Neutrophil (primary cell): ENCODE results near the gene LSM11.

ENCODE experiments used
- H3K27ac ChIP-seq: fragments of 200-600 bp; sonication (generic); 2 replicates; pipeline ENCODE4 v1.5.1; 2016; ENCODE audit warnings: mild to moderate bottlenecking, moderate library complexity
- H3K27me3 ChIP-seq: fragments of 200-600 bp; sonication (generic); 2 replicates; pipeline ENCODE4 v1.6.0; 2016; ENCODE audit warnings: mild to moderate bottlenecking
- H3K36me3 ChIP-seq: fragments of 200-600 bp; sonication (generic); 2 replicates; pipeline ENCODE4 v1.5.1; 2017
- H3K4me1 ChIP-seq, 2 experiments: fragments of 200-600 bp in 1 of 2; sonication (generic) in 1 of 2; 1 replicate in 1 of 2; 2 replicates in 1 of 2; pipeline versions ENCODE4 v1.5.1 to v1.6.1; 2013 to 2016; ENCODE audit warnings: low read depth in 1 of 2, low read length in 1 of 2, mild to moderate bottlenecking in 1 of 2, moderate library complexity in 1 of 2; ENCODE audit not compliant: control insufficient read depth in 1 of 2, insufficient read depth in 1 of 2
- H3K4me3 ChIP-seq, 2 experiments: fragments of 200-600 bp in 1 of 2; sonication (generic) in 1 of 2; 1 replicate in 1 of 2; 2 replicates in 1 of 2; pipeline ENCODE4 v1.5.1; 2013 to 2016; ENCODE audit warnings: low read depth in 1 of 2, low read length in 1 of 2, mild to moderate bottlenecking in 1 of 2, moderate library complexity in 1 of 2
- H3K9me3 ChIP-seq: fragments of 200-600 bp; sonication (generic); 2 replicates; pipeline ENCODE4 v1.5.1; 2016
- CTCF ChIP-seq: fragments of 200-600 bp; sonication (generic); IDR thresholded peaks from 2 replicates; pipeline ENCODE4 v1.5.1; 2016; ENCODE audit warnings: antibody characterized with exemption

Gene LSM11

GRCh38 chr5:157731272-157732129 is 12.0 kb upstream of the LSM11 start, which contains the start of gene THG1L:
Gene THG1L, plus strand, starts transcription at chr5:157731420. Its CDS starts 21 bp downstream, at chr5:157731441.
- TF ChIP-seq CTCF = no peak
- H3K4me3 ChIP-seq = peak within 1 kb of the TSS; percentile 63 to 80
- no peaks in the 10 kb centered on the region for H3K9me3 ChIP-seq
- no peaks in the 10 kb centered on the region for H3K36me3 ChIP-seq
- H3K4me1 ChIP-seq = peaks cover 7 to 12% of the 10 kb centered on the region in 2 experiments
- H3K27me3 ChIP-seq = no peaks in the 10 kb centered on the region
- peak within 1 kb of the TSS; percentile 85 for H3K27ac ChIP-seq

- H3K36me3 ChIP-seq = no peaks in the 10 kb centered on the region
- peak overlapping the region; percentile 63 to 80 for H3K4me3 ChIP-seq
- peaks cover 7 to 12% of the 10 kb centered on the region in 2 experiments for H3K4me1 ChIP-seq
- H3K27ac ChIP-seq = peak overlapping the region; percentile 85
- no peaks in the 10 kb centered on the region for H3K27me3 ChIP-seq
- no peaks in the 10 kb centered on the region for H3K9me3 ChIP-seq
- TF ChIP-seq CTCF = no peak
Observed at GRCh38 chr5:157732130-157732514, 11.4 kb upstream of the LSM11 start.

DNA sequence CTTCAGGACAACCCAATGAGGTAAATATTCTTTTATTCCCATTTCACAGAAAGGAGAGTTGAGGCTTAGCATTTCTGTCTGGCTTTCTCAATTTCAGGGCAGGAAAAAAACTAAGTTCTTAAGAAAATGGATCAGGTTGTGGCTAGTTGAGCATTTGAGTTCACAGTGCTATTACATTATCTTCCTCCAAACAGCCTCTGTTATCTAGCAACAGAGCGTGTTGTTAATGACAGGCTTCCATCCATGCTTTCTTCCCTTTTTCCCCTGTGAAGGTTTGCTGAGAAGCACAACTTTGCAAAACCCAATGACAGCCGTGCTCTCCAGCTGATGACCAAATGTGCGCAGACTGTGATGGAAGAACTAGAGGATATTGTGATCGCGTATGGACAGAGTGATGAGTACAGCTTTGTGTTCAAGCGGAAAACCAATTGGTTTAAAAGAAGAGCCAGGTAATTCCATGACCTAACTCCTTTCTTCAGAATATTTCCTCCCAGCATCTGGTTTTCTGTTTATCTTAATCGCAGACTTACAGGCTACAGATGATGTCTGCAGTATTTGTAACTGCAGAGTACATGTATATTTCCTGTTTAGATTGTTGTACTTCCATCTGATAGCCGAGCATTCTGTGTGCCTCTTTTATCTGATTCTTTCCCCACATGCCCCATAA is 10.8 kb upstream of the LSM11 start:
- H3K9me3 ChIP-seq = no peaks in the 10 kb centered on the region

GRCh38 chr5:157734436-157734835 is 9.1 kb upstream of the LSM11 start:
- Histone ChIP-seq H3K4me3 (no peak overlapping the region), H3K9me3 (no peaks in the 10 kb centered on the region), H3K27ac (no peak overlapping the region), H3K36me3 (no peaks in the 10 kb centered on the region), H3K4me1 (peaks cover 7 to 12% of the 10 kb centered on the region in 2 experiments), H3K27me3 (no peaks in the 10 kb centered on the region)
- TF ChIP-seq CTCF = no peak

More for the DNA sequence above, 10.8 kb upstream of the LSM11 start:
- no peak overlapping the region for H3K27ac ChIP-seq
- peaks cover 7 to 12% of the 10 kb centered on the region in 2 experiments for H3K4me1 ChIP-seq
- no peak overlapping the region for H3K4me3 ChIP-seq
- H3K27me3 ChIP-seq = no peaks in the 10 kb centered on the region
- no peaks in the 10 kb centered on the region for H3K36me3 ChIP-seq
- no peak for TF ChIP-seq CTCF

GRCh38 chr5:157735991-157736390 is 7.5 kb upstream of the LSM11 start:
- no peak for TF ChIP-seq CTCF
- no peak overlapping the region for H3K4me3 ChIP-seq

More at GRCh38 chr5:157735991-157736390, 7.5 kb upstream of the LSM11 start:
- H3K9me3 ChIP-seq = no peaks in the 10 kb centered on the region
- H3K27me3 ChIP-seq = no peaks in the 10 kb centered on the region
- no peaks in the 10 kb centered on the region for H3K36me3 ChIP-seq
- H3K4me1 ChIP-seq = peaks cover 7 to 8% of the 10 kb centered on the region in 2 experiments
- no peak overlapping the region for H3K27ac ChIP-seq
